Stomach (tissue), 19 donors: Measurements from ENCODE around the gene SLC16A7. TPM values are rescaled to one million over a fixed set of nuclear protein-coding genes. Genes with fewer than 3 reads are reported as not detected.
A peak's percentile ranks its signal among the peaks of the same experiment; 100 is the strongest.

ENCODE experiments used
- DNase-seq, 2 donors: peaks; one replicate each; pipeline versions ENCODE4 v3.0.0 to v3.0.0-alpha.2; 2013 to 2019
- H3K27ac ChIP-seq, 5 donors: fragments of 200-600 bp in 4 of 5; sonication (generic) in 4 of 5; one replicate each; pipeline ENCODE4 v1.5.1; 2013 to 2019; ENCODE audit warnings: mild to moderate bottlenecking in 1 of 5, moderate library complexity in 1 of 5
- H3K27me3 ChIP-seq, 3 donors: fragments of 200-600 bp; sonication (generic); one replicate each; pipeline ENCODE4 v1.5.1; 2017 to 2019; ENCODE audit warnings: mixed run types in 1 of 3
- H3K36me3 ChIP-seq, 4 donors: fragments of 200-600 bp; sonication (generic); 1 replicate in 3 of 4; 2 replicates in 1 of 4; pipeline ENCODE4 v1.5.1; 2016 to 2019
- H3K4me1 ChIP-seq, 4 donors: fragments of 200-600 bp; sonication (generic); one replicate each; pipeline ENCODE4 v1.5.1; 2016 to 2019
- H3K4me3 ChIP-seq, 4 donors: fragments of 200-600 bp; sonication (generic) in 3 of 4; one replicate each; pipeline ENCODE4 v1.5.1; 2016 to 2019; ENCODE audit warnings: mild to moderate bottlenecking in 1 of 4
- H3K9me3 ChIP-seq, 4 donors: fragments of 200-600 bp; sonication (generic); one replicate each; pipeline ENCODE4 v1.5.1; 2016 to 2019
- CTCF ChIP-seq, 7 experiments: fragments of 450-650 bp in 4 of 7; fragments of 200-600 bp in 3 of 7; sonication (generic) in 3 of 7; IDR thresholded peaks; one replicate each; pipeline ENCODE4 v1.5.1; 2016 to 2019; ENCODE audit warnings: antibody characterized with exemption in 7 of 7, control low read depth in 2 of 7, mild to moderate bottlenecking in 1 of 7
- EP300 ChIP-seq: sonication (generic); formaldehyde crosslinking; IDR thresholded peaks from one replicate; pipeline ENCODE4 v1.6.1; 2017; ENCODE audit warnings: antibody characterized with exemption
- POLR2A ChIP-seq, 4 donors: fragments of 450-650 bp; IDR thresholded peaks; one replicate each; pipeline ENCODE4 v1.6.1; 2016; ENCODE audit warnings: antibody characterized with exemption in 4 of 4, control low read depth in 2 of 4, mild to moderate bottlenecking in 1 of 4, moderate library complexity in 1 of 4
- POLR2AphosphoS5 ChIP-seq, 3 donors: sonication (generic); formaldehyde crosslinking; IDR thresholded peaks; one replicate each; pipeline ENCODE4 v1.6.1; 2016; ENCODE audit warnings: antibody characterized with exemption in 3 of 3
- WGBS, 5 donors: extraction: QIAGEN DNeasy Blood & Tissue Kit in 3 of 5; methylation state at CpG; one replicate each; pipeline versions ENCODE4 v1.1.5 to v1.1.7; 2013 to 2018; 5-methylcytosine and 5-hydroxymethylcytosine counted together
- intact Hi-C: fragments of 100-400 bp; cut with DNase I; formaldehyde crosslinking; loops from one replicate; pipeline ENCODE4 v1.15.1; 2023; ENCODE audit warnings: low total_unique reads
- long read RNA-seq, 10 donors: transcript quantifications; one replicate each; lab custom pipeline, GENCODE V29; 2026
- polyA plus RNA-seq, 3 donors: library from polyadenylated mRNA; stranded (reverse); fragments of 200-250 nt; gene quantifications; one replicate each; pipeline ENCODE4 v1.2.3, GENCODE V29; 2013
- total RNA-seq, 5 donors: library from RNA; depleted of rRNA; stranded (reverse); fragments of >200 nt; gene quantifications; one replicate each; pipeline versions ENCODE4 v1.1.0 to v1.2.3, GENCODE V29; 2014 to 2016
- donor health status: healthy with polysubstance abuse.
- donor health status: Bipolar disorder and iron deficiency.
- donor health status: healthy.

SLC16A7 gene, protein sequence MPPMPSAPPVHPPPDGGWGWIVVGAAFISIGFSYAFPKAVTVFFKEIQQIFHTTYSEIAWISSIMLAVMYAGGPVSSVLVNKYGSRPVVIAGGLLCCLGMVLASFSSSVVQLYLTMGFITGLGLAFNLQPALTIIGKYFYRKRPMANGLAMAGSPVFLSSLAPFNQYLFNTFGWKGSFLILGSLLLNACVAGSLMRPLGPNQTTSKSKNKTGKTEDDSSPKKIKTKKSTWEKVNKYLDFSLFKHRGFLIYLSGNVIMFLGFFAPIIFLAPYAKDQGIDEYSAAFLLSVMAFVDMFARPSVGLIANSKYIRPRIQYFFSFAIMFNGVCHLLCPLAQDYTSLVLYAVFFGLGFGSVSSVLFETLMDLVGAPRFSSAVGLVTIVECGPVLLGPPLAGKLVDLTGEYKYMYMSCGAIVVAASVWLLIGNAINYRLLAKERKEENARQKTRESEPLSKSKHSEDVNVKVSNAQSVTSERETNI
- total RNA-seq: 100 to 1,000 TPM in 1 of 5 donors, 10 to 100 TPM in 3, 1 to 10 TPM in 1; 3.5 to 150 (median 84.3) TPM
- 1 to 10 TPM; 1.8 to 4.2 (median 3.8) TPM for polyA plus RNA-seq
- long read RNA-seq, donor 1: 0 reads
- long read RNA-seq, donor 2: 0 reads
- long read RNA-seq, donor 3, partial matches to known transcripts: 0 of 2 reads
- long read RNA-seq, donor 3, other reads (novel, unspliced or antisense): 0 of 2 reads
- long read RNA-seq, donor 4: 0 reads
- long read RNA-seq, donor 5, partial matches to known transcripts: 0 of 2 reads
- long read RNA-seq, donor 5, other reads (novel, unspliced or antisense): 0 of 2 reads
- long read RNA-seq, donor 6, transcript SLC16A7-203 (6 exons, 1,969 nt): major isoform, 9 of 9 reads
- long read RNA-seq, donor 6, partial matches to known transcripts: 0 of 9 reads
- long read RNA-seq, donor 6, other reads (novel, unspliced or antisense): 0 of 9 reads
- long read RNA-seq, donor 7: 0 reads
- long read RNA-seq, donor 8, transcript SLC16A7-203 (6 exons, 1,969 nt): major isoform, 6 of 6 reads
- long read RNA-seq, donor 8, partial matches to known transcripts: 0 of 6 reads
- long read RNA-seq, donor 8, other reads (novel, unspliced or antisense): 0 of 6 reads
- long read RNA-seq, donor 9, partial matches to known transcripts: 0 of 1 reads
- long read RNA-seq, donor 9, other reads (novel, unspliced or antisense): 0 of 1 reads
- long read RNA-seq, donor 10: 0 reads

DNA sequence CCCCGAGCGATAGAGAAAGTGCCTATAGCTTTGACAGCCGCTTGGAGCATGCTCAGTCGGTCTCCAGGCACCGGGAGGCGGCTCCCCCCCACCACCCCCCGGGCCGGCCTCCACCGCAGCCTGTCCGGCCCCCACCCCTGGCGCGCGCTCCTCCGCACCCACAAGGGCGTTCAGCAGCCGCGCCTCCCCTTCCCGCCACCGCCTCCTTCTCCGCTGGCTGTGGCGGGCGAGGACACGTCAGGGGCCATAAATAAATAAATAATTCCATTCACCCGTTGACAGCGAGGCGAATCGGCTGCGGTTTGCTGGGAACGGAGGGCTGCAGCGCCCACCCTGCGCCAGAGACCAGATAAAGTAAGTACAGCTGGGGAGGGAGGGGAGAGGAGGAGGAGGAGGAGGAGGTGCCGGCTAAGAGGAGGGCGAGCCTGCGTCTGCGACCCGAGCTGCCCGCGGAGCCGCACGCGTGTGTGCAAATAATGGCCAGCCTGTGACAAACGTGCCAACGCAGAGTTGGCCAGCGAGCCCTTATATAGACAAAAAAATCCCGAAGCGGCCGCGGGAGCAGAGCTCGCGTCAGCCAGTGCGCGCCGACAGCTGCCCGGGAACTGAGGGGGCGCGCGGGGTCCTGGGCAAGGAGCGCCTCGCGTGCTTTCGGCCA lies at the start of gene SLC16A7:
Gene SLC16A7 (plus strand): TSS at position 147 of the 658 bp plus-strand sequence. CDS start 108,773 bp downstream, outside the sequence.
- peak within 1 kb of the TSS; percentile 95 to 99 (median 98) for H3K27ac ChIP-seq
- H3K4me1 ChIP-seq: peaks cover 4 to 42% (median 26%) of the 10 kb centered on the region in 4 donors
- TF ChIP-seq POLR2AphosphoS5 (IDR thresholded peaks at IDR 0.05): peak; percentile 36 to 82 (median 55)
- peak; percentile 38 for TF ChIP-seq EP300
- no peak for TF ChIP-seq CTCF (IDR thresholded peaks at IDR 0.05)
- TF ChIP-seq POLR2A (IDR thresholded peaks at IDR 0.05): no peak
- intact Hi-C loops: no loop called here
- H3K27me3 ChIP-seq: no peaks in the 10 kb centered on the region
- H3K36me3 ChIP-seq: no peaks in the 10 kb centered on the region
- no peaks in the 10 kb centered on the region for H3K9me3 ChIP-seq
- peak; percentile 87 to 97 for DNase-seq
- peak within 1 kb of the TSS; percentile 63 to 74 (median 69) for H3K4me3 ChIP-seq
- WGBS, 5 donors: 0 to 1% (median 1%) methylated on average over 5 to 61 of the region's 61 CpGs

DNA sequence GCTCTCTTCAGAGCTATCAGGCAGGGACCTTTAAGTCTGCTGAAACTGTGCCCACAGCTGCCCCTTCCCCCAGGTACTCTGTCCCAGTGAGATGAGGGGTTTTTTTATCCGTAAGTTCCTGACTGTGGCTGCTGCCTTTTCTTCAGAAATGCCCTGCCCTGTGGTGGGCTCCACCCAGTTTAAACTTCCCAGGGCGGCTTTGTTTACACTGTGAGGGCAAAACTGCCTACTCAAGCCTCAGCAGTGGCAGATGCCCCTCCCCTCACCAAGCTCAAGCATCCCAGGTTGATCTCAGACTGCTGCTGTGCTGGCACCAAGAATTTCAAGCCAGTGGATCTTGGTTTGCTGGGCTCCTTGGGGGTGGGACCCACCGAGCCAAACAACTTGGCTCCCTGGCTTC lies 46.9 kb upstream of the SLC16A7 start:
- H3K36me3 ChIP-seq: no peaks in the 10 kb centered on the region
- peak; percentile 2 to 33 for DNase-seq
- intact Hi-C loops: no loop called here
- H3K9me3 ChIP-seq: no peaks in the 10 kb centered on the region
- WGBS, 5 donors: 33 to 75% (median 45%) methylated on average over 1 to 3 of the region's 3 CpGs
- H3K4me1 ChIP-seq: no peaks in the 10 kb centered on the region
- no peaks in the 10 kb centered on the region for H3K27me3 ChIP-seq
- TF ChIP-seq EP300: no peak
- TF ChIP-seq POLR2A (IDR thresholded peaks at IDR 0.05): no peak
- no peak for TF ChIP-seq POLR2AphosphoS5 (IDR thresholded peaks at IDR 0.05)
- no peak for TF ChIP-seq CTCF (IDR thresholded peaks at IDR 0.05)
- H3K4me3 ChIP-seq: no peak overlapping the region
- no peak overlapping the region for H3K27ac ChIP-seq

- Histone ChIP-seq H3K36me3 (no peaks in the 10 kb centered on the region), H3K27me3 (no peaks in the 10 kb centered on the region), H3K4me1 (no peaks in the 10 kb centered on the region), H3K4me3 (no peak overlapping the region), H3K27ac (no peak overlapping the region), H3K9me3 (no peaks in the 10 kb centered on the region)
- WGBS, 5 donors: 56 to 81% (median 75%) methylated on average over 2 of the region's 2 CpGs
- DNase-seq: no peak
- no peak for TF ChIP-seq EP300
- no peak for TF ChIP-seq CTCF (IDR thresholded peaks at IDR 0.05)
- TF ChIP-seq POLR2AphosphoS5 (IDR thresholded peaks at IDR 0.05): no peak
- TF ChIP-seq POLR2A (IDR thresholded peaks at IDR 0.05): no peak
- intact Hi-C loops: no loop called here
Measured at GRCh38 chr12:59559696-59560095, 36.1 kb upstream of the SLC16A7 start.
